ENCODE measurements around the gene FXYD6. TPM values are rescaled to one million over a fixed set of nuclear protein-coding genes. Genes with fewer than 3 reads are reported as not detected.
"Not testable (repeated sequence)": the region's sequence is repeated elsewhere in the genome, so short reads cannot be mapped to it uniquely, and the experiment has no call there.

FXYD6 gene
- total and polyA plus RNA-seq, 5 donors: 36.1 to 54.1 (median 45.5) TPM

DNA sequence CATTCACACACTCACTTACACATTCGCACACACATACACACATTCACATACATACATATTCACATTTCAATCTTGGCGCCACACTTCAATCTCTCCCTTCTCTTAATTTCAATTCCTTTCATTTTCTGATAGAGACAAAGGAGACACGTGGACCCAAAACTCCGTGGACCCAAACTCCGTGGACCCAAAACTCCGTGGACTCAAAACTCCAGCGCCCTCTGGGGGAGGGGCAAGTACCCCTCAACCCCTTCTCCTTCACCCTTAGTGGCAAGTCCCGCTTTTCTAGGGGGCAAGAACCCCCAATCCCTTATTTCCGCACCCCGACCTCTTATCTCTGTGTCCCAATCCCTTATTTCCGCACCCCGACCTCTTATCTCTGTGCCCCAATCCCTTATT is 66.4 kb downstream of the FXYD6 start:
- H3K4me3 ChIP-seq (ENCODE audit: low read length); H3K27ac ChIP-seq (ENCODE audit: low read length); H3K4me1 ChIP-seq (ENCODE audit: control insufficient read depth, insufficient read depth, low read length); H3K9me3 ChIP-seq (ENCODE audit: control insufficient read depth, low read length); H3K27me3 ChIP-seq (ENCODE audit: control insufficient read depth, insufficient read depth); DNase-seq; intact Hi-C loops (cut with DNase I); ATAC-seq: not testable (repeated sequence)
- WGBS: 91% methylated on average over 12 of the region's 12 CpGs

DNA sequence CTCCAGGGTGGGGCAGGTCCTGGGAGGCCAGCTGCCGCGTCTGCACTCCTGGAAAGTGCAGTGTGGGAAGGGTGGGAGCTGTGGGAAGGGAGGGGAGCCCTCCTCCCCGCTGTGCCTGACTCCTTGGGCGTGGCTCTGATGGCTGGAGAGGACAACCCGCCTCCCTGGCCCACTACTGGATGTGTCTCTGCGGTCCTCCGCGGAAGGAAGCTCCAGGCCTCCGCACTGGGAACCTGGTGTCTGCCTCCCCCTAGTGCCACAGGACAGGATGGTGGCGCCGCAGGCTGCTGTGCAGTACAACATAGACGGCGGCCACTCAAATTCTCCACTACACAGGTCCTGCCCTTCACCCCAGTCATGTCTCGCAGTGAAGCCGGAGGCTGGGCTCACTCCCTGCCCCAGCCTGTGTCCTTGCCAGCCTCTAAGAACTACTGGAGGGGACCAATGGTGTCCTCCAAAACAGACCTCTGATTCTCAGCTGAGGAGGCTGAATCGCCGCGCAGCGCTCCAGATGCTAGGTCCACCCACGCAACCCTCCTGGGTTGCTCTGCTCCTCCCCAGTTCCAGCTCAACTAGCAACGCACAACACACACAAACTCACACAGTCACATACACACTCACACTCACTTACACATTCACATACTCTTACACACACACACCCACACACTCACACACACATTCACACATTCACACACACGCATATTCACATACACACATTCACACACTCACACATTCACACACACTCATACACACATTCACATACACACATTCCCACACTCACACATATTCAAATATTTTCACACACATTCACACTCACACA is 67.0 kb downstream of the FXYD6 start:
- DNase-seq: peak; percentile 83 to 92 (median 91)
- Histone ChIP-seq H3K27ac (ENCODE audit: low read length) (no peak overlapping the region), H3K4me3 (ENCODE audit: low read length) (no peak overlapping the region)

GRCh38 chr11:117808784-117809183 is 67.7 kb downstream of the FXYD6 start:
- H3K27ac ChIP-seq (ENCODE audit: low read length): no peak overlapping the region

More for the DNA sequence above, 67.0 kb downstream of the FXYD6 start:
- Histone ChIP-seq H3K4me1 (ENCODE audit: control insufficient read depth, insufficient read depth, low read length) (peaks cover 1% of the 10 kb centered on the region), H3K27me3 (ENCODE audit: control insufficient read depth, insufficient read depth) (no peaks in the 10 kb centered on the region), H3K9me3 (ENCODE audit: control insufficient read depth, low read length) (no peaks in the 10 kb centered on the region)
- 23% methylated on average over 22 of the region's 22 CpGs for WGBS
- intact Hi-C loops (cut with DNase I): loop anchor here (5.0 to 10.0 kb wide), 2 partner anchors 245 to 367 kb away; no protein-coding TSS in a partner anchor
- peak; percentile 95 for ATAC-seq

DNA sequence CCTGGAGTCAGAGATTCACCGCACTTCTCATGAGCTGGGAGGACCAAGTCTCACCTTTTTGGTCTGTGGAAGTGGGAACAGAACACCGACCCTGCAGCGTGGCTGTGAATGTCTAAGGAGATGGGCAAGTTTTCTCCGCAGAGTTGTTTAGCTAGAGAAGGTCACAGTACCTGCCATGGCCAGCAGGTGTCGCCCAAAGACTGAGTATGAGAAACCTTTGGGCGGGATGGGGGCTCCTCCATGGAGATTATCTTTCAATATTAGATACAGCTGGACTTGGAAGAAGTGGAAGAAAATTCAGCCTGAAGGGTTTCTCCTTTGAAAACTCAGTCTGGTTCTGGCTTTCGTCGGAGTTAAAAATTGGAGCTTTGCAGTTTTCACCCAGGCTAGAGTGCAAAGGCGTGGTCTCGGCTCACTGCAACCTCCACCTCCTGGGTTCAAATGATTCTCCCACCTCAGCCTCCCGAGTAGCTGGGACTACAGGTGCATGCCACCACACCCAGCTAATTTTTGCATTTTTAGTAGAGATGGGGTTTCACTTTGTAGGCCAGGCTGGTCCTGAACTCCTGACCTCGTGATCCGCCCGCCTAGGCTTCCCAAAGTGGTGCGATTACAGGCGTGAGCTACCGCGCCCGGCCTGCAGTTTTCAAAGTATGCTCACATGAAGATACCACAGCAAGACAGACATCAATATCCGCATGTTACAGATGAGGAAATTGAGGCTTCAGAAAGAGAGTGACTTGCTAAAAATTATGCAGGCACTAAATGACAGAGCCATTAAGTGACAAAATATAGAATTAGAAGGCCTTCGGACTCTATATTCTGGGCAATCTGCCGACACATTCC is 68.8 kb downstream of the FXYD6 start:
- Histone ChIP-seq H3K9me3 (ENCODE audit: control insufficient read depth, low read length) (no peaks in the 10 kb centered on the region), H3K27me3 (ENCODE audit: control insufficient read depth, insufficient read depth) (no peaks in the 10 kb centered on the region), H3K4me3 (ENCODE audit: low read length) (no peak overlapping the region), H3K27ac (ENCODE audit: low read length) (no peak overlapping the region), H3K4me1 (ENCODE audit: control insufficient read depth, insufficient read depth, low read length) (no peaks in the 10 kb centered on the region)
- DNase-seq (peak; percentile 78 to 95 (median 90)), ATAC-seq (peak; percentile 53 to 60)
- WGBS: 57% methylated on average over 22 of the region's 22 CpGs
- intact Hi-C loops (cut with DNase I): loop anchor here (5.0 to 10.0 kb wide), 2 partner anchors 247 to 365 kb away; no protein-coding TSS in a partner anchor

More at GRCh38 chr11:117808784-117809183, 67.7 kb downstream of the FXYD6 start:
- H3K4me3 ChIP-seq (ENCODE audit: low read length): no peak overlapping the region
- WGBS: 67% methylated on average over 12 of the region's 12 CpGs
- intact Hi-C loops (cut with DNase I): loop anchor here (5.0 to 10.0 kb wide), 2 partner anchors 246 to 366 kb away; no protein-coding TSS in a partner anchor
- ATAC-seq (peak; percentile 40 to 56), DNase-seq (peak in 1 of 3 donors; percentile 70)
- H3K4me1 ChIP-seq (ENCODE audit: control insufficient read depth, insufficient read depth, low read length): no peaks in the 10 kb centered on the region
- no peaks in the 10 kb centered on the region for H3K27me3 ChIP-seq (ENCODE audit: control insufficient read depth, insufficient read depth)
- H3K9me3 ChIP-seq (ENCODE audit: control insufficient read depth, low read length): no peaks in the 10 kb centered on the region

GRCh38 chr11:117806846-117807245 is 69.6 kb downstream of the FXYD6 start:
- H3K9me3 ChIP-seq (ENCODE audit: control insufficient read depth, low read length): no peaks in the 10 kb centered on the region
- DNase-seq: no peak
- ATAC-seq: no peak
- WGBS: 79% methylated on average over 5 of the region's 5 CpGs
- intact Hi-C loops (cut with DNase I): loop anchor here (5.0 to 10.0 kb wide), 2 partner anchors 248 to 365 kb away; no protein-coding TSS in a partner anchor
- no peak overlapping the region for H3K4me3 ChIP-seq (ENCODE audit: low read length)
- no peak overlapping the region for H3K27ac ChIP-seq (ENCODE audit: low read length)
- H3K4me1 ChIP-seq (ENCODE audit: control insufficient read depth, insufficient read depth, low read length): no peaks in the 10 kb centered on the region
- no peaks in the 10 kb centered on the region for H3K27me3 ChIP-seq (ENCODE audit: control insufficient read depth, insufficient read depth)

DNA sequence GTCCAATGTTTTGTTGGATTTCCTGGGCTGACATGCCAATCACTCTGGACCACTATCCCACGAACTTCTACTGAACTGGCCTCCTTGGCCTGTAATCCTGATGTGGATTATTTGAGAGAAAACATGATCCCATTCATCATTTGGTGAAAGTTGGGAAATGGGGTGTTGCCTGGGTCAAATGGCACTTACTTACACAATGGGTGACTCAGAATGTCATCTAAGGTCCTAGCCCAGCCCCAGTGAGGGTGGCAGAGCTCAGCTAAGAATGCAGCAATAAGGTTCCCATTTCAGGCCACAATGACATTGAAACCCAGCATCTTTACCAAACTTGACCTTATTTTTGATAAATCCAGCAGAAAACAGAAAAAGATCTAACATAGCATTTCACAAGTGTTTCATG is 71.4 kb downstream of the FXYD6 start:
- intact Hi-C loops (cut with DNase I): loop anchor here (5.0 to 10.0 kb wide), 2 partner anchors 250 to 363 kb away; no protein-coding TSS in a partner anchor
- 49% methylated on average over 1 of the region's 1 CpG for WGBS

DNA sequence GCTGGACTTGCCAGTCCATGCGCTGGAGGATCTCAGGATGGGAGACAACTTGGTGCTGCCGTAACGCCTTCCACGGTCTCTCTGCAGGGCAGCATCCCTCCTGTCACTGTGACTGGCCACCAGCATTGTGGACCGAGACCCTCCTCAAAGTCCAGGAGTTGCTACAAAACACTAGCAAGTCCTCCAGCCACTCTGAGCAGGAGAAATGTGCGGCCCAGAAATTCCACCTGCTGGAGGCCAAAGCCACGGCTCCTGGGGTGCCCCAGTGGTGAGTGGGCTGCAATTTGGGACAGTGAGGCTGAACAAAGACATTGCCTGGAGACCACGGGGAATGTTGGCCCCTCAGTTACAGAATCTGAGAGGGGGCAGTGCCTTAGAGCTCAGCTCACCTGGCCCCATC is 72.6 kb downstream of the FXYD6 start:
- Histone ChIP-seq H3K4me1 (ENCODE audit: control insufficient read depth, insufficient read depth, low read length) (no peaks in the 10 kb centered on the region), H3K27ac (ENCODE audit: low read length) (no peak overlapping the region), H3K4me3 (ENCODE audit: low read length) (no peak overlapping the region), H3K27me3 (ENCODE audit: control insufficient read depth, insufficient read depth) (no peaks in the 10 kb centered on the region), H3K9me3 (ENCODE audit: control insufficient read depth, low read length) (no peaks in the 10 kb centered on the region)
- no peak for ATAC-seq
- intact Hi-C loops (cut with DNase I): loop anchor here in 1 of 4 donors (10.0 kb wide), 1 partner anchor 251 kb away; no protein-coding TSS in a partner anchor
- no peak for DNase-seq
- WGBS: 92% methylated on average over 8 of the region's 8 CpGs

More for the DNA sequence above, 71.4 kb downstream of the FXYD6 start:
- ATAC-seq: peak in 1 of 2 donors; percentile 15
- Histone ChIP-seq H3K4me3 (ENCODE audit: low read length) (no peak overlapping the region), H3K27me3 (ENCODE audit: control insufficient read depth, insufficient read depth) (no peaks in the 10 kb centered on the region), H3K9me3 (ENCODE audit: control insufficient read depth, low read length) (no peaks in the 10 kb centered on the region), H3K27ac (ENCODE audit: low read length) (no peak overlapping the region), H3K4me1 (ENCODE audit: control insufficient read depth, insufficient read depth, low read length) (no peaks in the 10 kb centered on the region)
- no peak for DNase-seq

- 68% methylated on average over 5 of the region's 5 CpGs for WGBS
- no peaks in the 10 kb centered on the region for H3K27me3 ChIP-seq (ENCODE audit: control insufficient read depth, insufficient read depth)
- H3K27ac ChIP-seq (ENCODE audit: low read length): no peak overlapping the region
- H3K9me3 ChIP-seq (ENCODE audit: control insufficient read depth, low read length): no peaks in the 10 kb centered on the region
- H3K4me1 ChIP-seq (ENCODE audit: control insufficient read depth, insufficient read depth, low read length): peaks cover 2% of the 10 kb centered on the region
- ATAC-seq (no peak), DNase-seq (no peak)
- intact Hi-C loops (cut with DNase I): loop anchor here in 1 of 4 donors (10.0 kb wide), 1 partner anchor 255 kb away; no protein-coding TSS in a partner anchor
- no peak overlapping the region for H3K4me3 ChIP-seq (ENCODE audit: low read length)
Observed at GRCh38 chr11:117799634-117800033, 76.8 kb downstream of the FXYD6 start.

DNA sequence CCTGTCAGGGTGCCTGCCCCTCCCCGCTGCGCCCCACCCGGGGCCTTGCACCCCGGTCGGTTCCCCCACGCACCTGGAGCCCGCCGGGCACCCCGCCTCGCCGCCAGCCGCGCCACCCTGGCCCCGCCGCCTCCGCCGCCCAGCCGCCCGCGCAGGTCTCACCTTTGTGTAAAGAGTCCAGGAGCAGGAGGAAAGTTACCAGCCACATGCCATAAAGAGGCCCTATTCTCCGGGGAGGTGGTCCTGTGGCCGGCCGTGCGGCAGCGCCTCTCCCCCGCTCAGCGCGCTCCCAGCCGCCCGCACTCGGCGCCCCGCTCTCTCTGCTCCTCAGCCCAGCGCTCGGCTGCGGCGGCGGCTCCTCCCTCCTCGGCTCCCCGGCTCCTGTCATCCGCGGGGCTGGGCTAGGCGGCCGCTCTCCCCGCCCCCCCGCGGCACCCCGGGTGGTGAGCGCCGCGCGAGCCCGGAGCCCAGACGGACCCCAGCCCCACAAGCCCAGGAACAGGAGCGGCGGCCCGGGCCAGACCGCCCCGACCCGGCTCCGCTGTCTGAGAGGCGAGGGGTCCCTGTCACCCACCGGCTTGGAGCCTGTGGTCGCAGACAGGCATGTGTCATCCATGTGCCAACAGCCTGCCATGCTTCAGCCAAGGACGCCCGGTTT is 79.5 kb downstream of the FXYD6 start, which contains the start of gene DSCAML1:
TSS of gene DSCAML1 (minus strand) at position 345 of the 658 bp plus-strand sequence. CDS start at position 208, 137 bp downstream.
- Histone ChIP-seq H3K4me3 (ENCODE audit: low read length) (peak within 1 kb of the TSS; percentile 36), H3K27ac (ENCODE audit: low read length) (no peak within 1 kb of the TSS), H3K4me1 (ENCODE audit: control insufficient read depth, insufficient read depth, low read length) (peaks cover 2% of the 10 kb centered on the region), H3K27me3 (ENCODE audit: control insufficient read depth, insufficient read depth) (no peaks in the 10 kb centered on the region), H3K9me3 (ENCODE audit: control insufficient read depth, low read length) (no peaks in the 10 kb centered on the region)
- peak; percentile 60 to 83 (median 77) for DNase-seq
- intact Hi-C loops (cut with DNase I): no loop called here
- ATAC-seq: peak; percentile 81 to 82
- WGBS: 2% methylated on average over 66 of the region's 66 CpGs

GRCh38 chr11:117796456-117796871 is 80.0 kb downstream of the FXYD6 start:
- no peak for ATAC-seq
- DNase-seq: no peak
- intact Hi-C loops (cut with DNase I): no loop called here
- WGBS: 1% methylated on average over 35 of the region's 35 CpGs
- no peaks in the 10 kb centered on the region for H3K9me3 ChIP-seq (ENCODE audit: control insufficient read depth, low read length)
- H3K4me3 ChIP-seq (ENCODE audit: low read length): peak overlapping the region; percentile 36
- no peaks in the 10 kb centered on the region for H3K27me3 ChIP-seq (ENCODE audit: control insufficient read depth, insufficient read depth)
- peaks cover 2% of the 10 kb centered on the region for H3K4me1 ChIP-seq (ENCODE audit: control insufficient read depth, insufficient read depth, low read length)
- no peak overlapping the region for H3K27ac ChIP-seq (ENCODE audit: low read length)
